Spinal cord (tissue), 10 donors: ENCODE results near the gene MRPS34. TPM values are rescaled to one million over a fixed set of nuclear protein-coding genes. Genes with fewer than 3 reads are reported as not detected.

Experiments
- DNase-seq, 6 donors: peaks; one replicate each; pipeline versions ENCODE4 v3.0.0 to v3.0.0-alpha.2; 2013 to 2015; ENCODE audit warnings: low spot score in 6 of 6, low read depth in 4 of 6
- H3K27ac ChIP-seq: one replicate; pipeline ENCODE4 v1.5.1; 2013; ENCODE audit warnings: low read depth, low read length, control low read depth
- H3K27me3 ChIP-seq: one replicate; pipeline ENCODE4 v1.6.1; 2013; ENCODE audit warnings: low read length; ENCODE audit not compliant: control insufficient read depth, insufficient read depth
- H3K36me3 ChIP-seq: one replicate; pipeline ENCODE4 v1.6.1; 2013; ENCODE audit warnings: low read length; ENCODE audit not compliant: control insufficient read depth, insufficient read depth
- H3K4me1 ChIP-seq: one replicate; pipeline ENCODE4 v1.6.1; 2013; ENCODE audit warnings: low read length; ENCODE audit not compliant: control insufficient read depth, insufficient read depth
- H3K4me3 ChIP-seq: one replicate; pipeline ENCODE4 v1.5.1; 2013; ENCODE audit warnings: low read depth, low read length, control low read depth
- H3K9me3 ChIP-seq: one replicate; pipeline ENCODE4 v1.6.1; 2013; ENCODE audit warnings: low read length; ENCODE audit not compliant: control insufficient read depth, insufficient read depth
- WGBS: methylation state at CpG from one replicate; pipeline ENCODE4 v1.1.5; 2013; ENCODE audit warnings: missing lambda C conversion rate; ENCODE audit not compliant: insufficient coverage; 5-methylcytosine and 5-hydroxymethylcytosine counted together
- polyA plus RNA-seq, 2 donors: library from polyadenylated mRNA; unstranded; fragments of 120-200 nt; gene quantifications; one replicate each; pipeline ENCODE4 v1.2.1, GENCODE V29; 2013; ENCODE audit not compliant: insufficient read length in 2 of 2
- total RNA-seq, 2 donors: library from RNA; depleted of rRNA in 1 of 2; stranded (reverse); fragments of 120-200 nt in 1 of 2; fragments of >200 nt in 1 of 2; gene quantifications; one replicate each; pipeline versions ENCODE4 v1.2.3 to v1.2.4, GENCODE V29; 2013 to 2014
- donor health status: healthy.

Gene MRPS34
- total and polyA plus RNA-seq, 4 donors = 22.9 to 86.5 (median 78.8) TPM

- 92% methylated on average over 15 of the region's 15 CpGs for WGBS
- Histone ChIP-seq H3K4me1 (peaks cover under 1% of the 10 kb centered on the region), H3K27ac (no peak overlapping the region), H3K27me3 (no peaks in the 10 kb centered on the region), H3K36me3 (peaks cover 98% of the 10 kb centered on the region), H3K9me3 (no peaks in the 10 kb centered on the region), H3K4me3 (no peak overlapping the region)
- no peak for DNase-seq
Observed at GRCh38 chr16:1790261-1790610, 17.3 kb upstream of the MRPS34 start.

DNA sequence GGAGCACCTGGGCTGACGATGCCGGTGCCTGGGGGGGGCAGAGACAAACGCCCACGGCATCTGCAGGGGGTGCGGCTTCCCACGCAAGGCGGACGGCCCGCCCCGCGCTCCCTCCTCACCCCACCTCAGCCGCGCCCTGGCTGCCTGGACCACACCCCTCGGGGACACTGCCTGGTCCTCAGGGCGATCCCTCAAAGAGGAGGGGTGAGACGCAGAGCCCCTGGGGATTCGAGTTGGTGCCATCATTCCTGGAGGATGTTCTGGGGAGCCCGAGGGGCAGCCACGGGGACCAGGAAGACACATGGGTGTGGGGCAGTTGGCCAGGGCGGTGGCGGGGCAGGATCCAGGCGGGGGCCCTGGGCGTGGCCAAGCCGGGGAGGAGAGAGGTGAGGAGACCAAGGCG is 16.7 kb upstream of the MRPS34 start:
- H3K36me3 ChIP-seq = peaks cover 99% of the 10 kb centered on the region
- no peaks in the 10 kb centered on the region for H3K27me3 ChIP-seq
- H3K4me3 ChIP-seq = no peak overlapping the region
- 100% methylated on average over 5 of the region's 25 CpGs for WGBS
- no peak overlapping the region for H3K27ac ChIP-seq
- no peak for DNase-seq
- peaks cover 5% of the 10 kb centered on the region for H3K4me1 ChIP-seq
- no peaks in the 10 kb centered on the region for H3K9me3 ChIP-seq

DNA sequence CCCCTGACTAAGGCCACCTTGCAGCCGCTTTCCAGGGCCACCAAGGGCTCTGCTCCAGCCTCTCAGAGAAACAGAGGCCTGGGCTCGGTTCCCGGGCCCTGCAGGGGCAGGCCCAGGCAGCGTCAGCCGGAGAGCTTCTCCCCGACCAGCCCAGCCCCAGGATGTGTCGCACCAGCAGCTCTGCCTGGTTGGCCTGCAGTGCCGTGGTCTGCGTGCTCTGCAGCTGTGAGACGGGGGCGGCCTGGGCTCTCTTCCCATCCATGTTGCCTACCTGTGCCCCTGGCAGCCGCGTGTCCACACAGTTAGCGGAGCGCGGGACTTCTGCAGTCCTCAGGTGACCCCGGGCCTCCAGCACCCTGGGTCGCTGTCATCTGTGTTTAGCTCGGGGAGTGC is 15.8 kb upstream of the MRPS34 start:
- H3K27ac ChIP-seq = no peak overlapping the region
- H3K4me1 ChIP-seq = peaks cover 13% of the 10 kb centered on the region
- H3K36me3 ChIP-seq = peaks cover 94% of the 10 kb centered on the region
- no peak for DNase-seq
- no peaks in the 10 kb centered on the region for H3K27me3 ChIP-seq
- WGBS = 86% methylated on average over 19 of the region's 19 CpGs
- H3K9me3 ChIP-seq = no peaks in the 10 kb centered on the region
- no peak overlapping the region for H3K4me3 ChIP-seq

DNA sequence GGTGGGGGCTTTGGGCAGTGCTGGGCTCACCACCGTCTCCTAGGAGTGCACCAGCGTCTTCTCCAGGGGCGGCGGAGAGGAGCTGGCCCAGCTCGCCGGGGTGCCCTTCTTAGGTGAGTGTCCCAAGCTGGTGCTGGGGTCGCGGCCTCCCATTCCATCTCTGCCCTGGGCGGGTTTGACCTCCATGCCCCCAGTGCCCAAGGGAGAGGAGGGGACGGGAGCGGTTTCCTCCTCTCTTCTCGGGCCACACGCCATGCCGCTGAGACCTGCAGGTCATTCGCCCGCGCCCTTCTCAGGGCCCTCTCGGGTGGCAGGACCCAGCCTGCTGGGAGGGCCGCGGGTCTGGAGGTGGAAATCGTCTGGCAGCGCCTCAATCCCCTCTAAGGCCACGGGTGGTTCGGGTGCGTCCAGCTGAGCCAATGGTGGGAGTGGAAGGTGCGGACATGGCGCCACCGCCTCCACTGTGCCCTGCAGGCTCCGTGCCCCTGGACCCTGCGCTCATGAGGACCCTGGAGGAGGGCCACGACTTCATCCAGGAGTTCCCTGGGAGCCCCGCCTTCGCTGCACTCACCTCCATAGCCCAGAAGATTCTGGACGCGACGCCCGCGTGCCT is 15.3 kb upstream of the MRPS34 start:
- H3K4me1 ChIP-seq = peaks cover 18% of the 10 kb centered on the region
- no peaks in the 10 kb centered on the region for H3K9me3 ChIP-seq
- no peaks in the 10 kb centered on the region for H3K27me3 ChIP-seq
- H3K4me3 ChIP-seq = no peak overlapping the region
- WGBS = 95% methylated on average over 34 of the region's 38 CpGs
- no peak overlapping the region for H3K27ac ChIP-seq
- H3K36me3 ChIP-seq = peaks cover 89% of the 10 kb centered on the region
- no peak for DNase-seq

- H3K4me1 ChIP-seq = peaks cover 18% of the 10 kb centered on the region
- no peaks in the 10 kb centered on the region for H3K27me3 ChIP-seq
- DNase-seq = no peak
- peaks cover 82% of the 10 kb centered on the region for H3K36me3 ChIP-seq
- 94% methylated on average over 44 of the region's 44 CpGs for WGBS
- H3K4me3 ChIP-seq = no peak overlapping the region
- no peaks in the 10 kb centered on the region for H3K9me3 ChIP-seq
- no peak overlapping the region for H3K27ac ChIP-seq
Observed at GRCh38 chr16:1787322-1788094, 14.6 kb upstream of the MRPS34 start.

DNA sequence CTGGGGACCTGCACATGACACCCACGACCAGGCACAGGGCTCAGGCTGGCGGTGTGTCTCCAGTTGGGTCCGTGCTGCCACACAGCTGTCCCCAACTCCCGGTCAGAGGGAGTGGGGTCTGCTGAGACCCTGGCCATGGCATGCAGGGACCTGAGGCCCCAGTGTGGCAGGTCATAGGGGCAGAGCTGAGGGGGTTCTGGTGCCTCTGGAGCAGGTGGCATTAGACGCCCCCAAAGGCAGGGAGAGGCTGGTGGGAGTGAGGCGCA is 14.1 kb upstream of the MRPS34 start:
- WGBS = 91% methylated on average over 6 of the region's 6 CpGs
- H3K36me3 ChIP-seq = peaks cover 77% of the 10 kb centered on the region

GRCh38 chr16:1786242-1787055 is 13.5 kb upstream of the MRPS34 start:
- Histone ChIP-seq H3K27me3 (no peaks in the 10 kb centered on the region), H3K36me3 (peaks cover 72% of the 10 kb centered on the region), H3K4me3 (no peak overlapping the region), H3K27ac (no peak overlapping the region), H3K9me3 (no peaks in the 10 kb centered on the region), H3K4me1 (peaks cover 23% of the 10 kb centered on the region)
- 92% methylated on average over 51 of the region's 51 CpGs for WGBS
- DNase-seq = no peak

More for the DNA sequence above, 14.1 kb upstream of the MRPS34 start:
- DNase-seq = no peak
- Histone ChIP-seq H3K27me3 (no peaks in the 10 kb centered on the region), H3K27ac (no peak overlapping the region), H3K4me1 (peaks cover 18% of the 10 kb centered on the region), H3K4me3 (no peak overlapping the region), H3K9me3 (no peaks in the 10 kb centered on the region)

DNA sequence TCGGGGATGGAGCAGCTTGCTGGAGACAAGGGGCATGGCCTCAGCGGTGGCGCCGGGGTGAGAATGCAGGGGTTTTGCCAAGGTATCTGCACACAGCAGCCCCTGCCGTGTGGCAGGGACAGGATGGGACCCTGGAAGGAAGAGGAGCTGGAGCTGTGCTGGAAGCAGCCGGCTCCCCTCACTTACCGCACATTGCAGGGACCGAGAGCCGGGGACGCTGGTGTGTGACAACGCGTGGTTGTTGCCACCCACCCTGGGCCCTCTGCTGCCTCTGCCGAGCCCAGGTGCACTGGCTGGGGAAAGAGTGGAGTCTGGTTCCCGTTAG is 12.9 kb upstream of the MRPS34 start:
- WGBS = 95% methylated on average over 14 of the region's 14 CpGs
- no peak overlapping the region for H3K4me3 ChIP-seq
- H3K36me3 ChIP-seq = peaks cover 72% of the 10 kb centered on the region

DNA sequence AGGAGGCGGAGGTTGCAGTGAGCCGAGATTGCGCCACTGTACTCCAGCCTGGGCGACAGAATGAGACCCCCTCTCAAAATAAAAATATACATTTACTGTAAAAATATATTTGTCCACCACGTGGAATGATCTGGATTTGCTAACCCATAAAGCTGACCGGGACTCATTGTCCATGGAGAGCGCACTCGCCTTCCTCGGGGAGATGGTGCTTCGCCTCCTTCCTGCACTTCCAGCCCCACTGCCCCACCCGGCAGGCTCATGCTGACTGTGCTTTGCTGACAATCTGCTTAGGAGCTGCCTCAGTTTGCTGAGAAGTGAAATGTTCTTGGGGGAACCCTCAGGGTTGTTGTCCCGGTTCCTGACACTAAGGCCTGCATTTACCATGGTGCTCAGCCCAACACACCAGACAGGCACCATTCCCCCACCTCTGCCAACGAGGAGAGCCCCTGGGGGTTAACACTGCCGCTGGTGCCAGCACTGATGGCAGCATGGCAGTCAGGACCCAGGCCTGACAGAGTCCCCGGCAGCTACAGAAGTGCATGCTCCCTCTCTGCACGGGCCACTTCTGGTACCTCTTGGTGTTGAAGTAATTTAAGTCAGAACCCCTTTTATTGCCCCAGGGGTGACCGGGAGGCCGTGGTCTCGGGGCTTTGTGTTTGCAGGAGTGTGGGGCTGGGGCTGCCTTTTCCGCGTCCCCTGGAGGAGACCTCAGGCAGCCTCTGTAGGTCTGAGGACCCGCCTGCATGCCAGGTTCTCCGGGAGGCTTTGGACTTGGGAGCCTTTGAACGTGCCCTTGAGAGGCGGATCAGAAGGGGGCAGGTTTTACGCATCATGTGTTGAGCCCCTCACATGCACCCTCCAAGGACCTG is 12.3 kb upstream of the MRPS34 start:
- DNase-seq = no peak
- H3K4me3 ChIP-seq = no peak overlapping the region
- H3K4me1 ChIP-seq = peaks cover 32% of the 10 kb centered on the region
- WGBS = 92% methylated on average over 19 of the region's 26 CpGs
- peaks cover 71% of the 10 kb centered on the region for H3K36me3 ChIP-seq
- no peaks in the 10 kb centered on the region for H3K9me3 ChIP-seq
- no peaks in the 10 kb centered on the region for H3K27me3 ChIP-seq
- no peak overlapping the region for H3K27ac ChIP-seq

More for the DNA sequence above, 12.9 kb upstream of the MRPS34 start:
- no peak for DNase-seq
- Histone ChIP-seq H3K27me3 (no peaks in the 10 kb centered on the region), H3K4me1 (peaks cover 29% of the 10 kb centered on the region), H3K27ac (no peak overlapping the region), H3K9me3 (no peaks in the 10 kb centered on the region)
